NCI-H146 treated with DMSO at 0.1 percent for 48 hours (cell line): ENCODE results near the gene CCL21.
"Not testable (repeated sequence)": the region's sequence is repeated elsewhere in the genome, so short reads cannot be mapped to it uniquely, and the experiment has no call there.

Experiments
- DNase-seq: peaks from one replicate; lab custom pipeline; 2025; ENCODE audit not compliant: unreplicated experiment; lab: John Stamatoyannopoulos, UW

The CCL21 gene

GRCh38 chr9:34710023-34710422 is at the start of gene CCL21:
Gene CCL21 (minus strand): TSS chr9:34710136. CDS start chr9:34710066, 70 bp downstream.
- no peak for DNase-seq

GRCh38 chr9:34759432-34760134 is 49.6 kb upstream of the CCL21 start:
- no peak for DNase-seq

GRCh38 chr9:34750320-34750719 is 40.4 kb upstream of the CCL21 start:
- DNase-seq = not testable (repeated sequence)

DNA sequence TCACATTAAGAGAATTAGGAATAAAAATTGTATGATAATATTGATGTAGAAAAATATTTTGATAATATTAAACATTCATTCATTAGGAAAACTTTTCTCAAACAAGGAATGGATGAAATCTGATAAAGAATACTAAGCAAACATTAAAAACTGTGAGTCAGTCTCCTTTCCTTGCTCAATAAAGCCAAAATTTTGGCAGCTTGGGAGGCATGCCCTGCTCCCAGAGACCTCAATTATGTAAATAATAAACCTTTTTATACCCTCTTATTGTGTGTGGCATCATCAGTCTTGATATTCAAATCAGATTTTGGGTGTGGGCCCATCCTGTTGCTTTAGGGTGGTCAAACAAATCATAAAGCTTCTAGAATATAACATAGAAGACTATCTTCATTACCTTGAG is 36.6 kb upstream of the CCL21 start:
- DNase-seq = no peak

DNA sequence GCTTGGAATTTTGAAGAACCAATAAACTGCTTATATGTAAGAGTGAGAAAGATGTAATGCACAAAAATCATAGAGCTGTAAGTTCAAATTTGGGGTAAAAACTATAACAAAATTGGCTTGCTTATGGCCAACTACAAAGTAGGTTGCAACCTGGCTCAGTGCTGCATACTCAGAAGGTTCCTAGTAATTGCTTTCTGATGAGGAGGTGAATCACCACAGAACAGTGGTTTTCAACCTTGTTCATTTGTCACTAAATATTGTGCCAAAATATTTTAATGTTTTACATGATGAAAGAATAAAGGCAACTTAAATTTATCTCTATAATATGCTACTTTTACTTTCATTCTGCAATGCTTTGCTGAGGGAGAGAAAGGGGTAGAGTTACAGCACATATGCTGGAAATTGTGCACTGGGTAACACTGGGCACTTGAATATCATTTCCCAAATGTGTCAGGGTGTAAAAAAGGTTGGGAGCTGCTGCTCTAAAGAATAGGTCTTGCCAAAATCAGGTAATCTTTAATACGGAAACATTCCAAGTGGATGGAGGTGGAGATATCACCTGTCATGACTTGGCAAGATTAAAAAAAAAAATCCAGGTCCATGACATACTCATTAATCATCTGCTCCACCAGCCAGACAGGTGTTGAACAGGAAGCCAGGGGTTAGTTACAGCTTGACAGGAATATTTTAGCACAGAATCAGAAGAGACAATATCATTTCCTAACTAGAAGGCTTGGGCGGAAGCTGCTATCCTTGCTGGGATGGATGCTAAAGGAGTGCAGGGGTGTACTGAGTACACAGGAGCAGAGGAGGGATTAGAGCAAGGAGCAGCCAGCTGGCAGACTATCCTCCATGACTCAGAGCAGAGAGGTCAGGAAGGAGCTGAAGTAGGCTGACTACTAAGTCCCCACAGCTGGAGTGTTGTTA is 34.6 kb upstream of the CCL21 start:
- DNase-seq = no peak

DNA sequence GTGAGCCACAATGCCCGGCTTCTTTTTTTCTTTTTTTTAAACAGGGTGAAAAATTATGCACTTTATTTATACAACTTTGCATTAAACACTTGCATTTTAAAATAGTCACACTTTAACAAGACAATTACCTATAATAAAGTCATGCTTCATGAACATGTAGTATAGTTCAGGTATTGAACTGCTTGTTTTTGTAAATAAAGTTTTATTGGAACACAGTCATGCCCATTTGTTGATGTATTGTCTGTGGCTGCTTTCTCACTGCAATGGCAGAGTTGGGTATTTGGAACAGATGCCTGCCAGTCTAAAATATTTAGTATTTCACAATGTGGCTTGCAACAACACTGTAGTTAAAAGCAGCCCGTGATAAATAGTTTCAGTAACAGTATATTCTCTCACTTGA is 32.8 kb upstream of the CCL21 start:
- no peak for DNase-seq

- DNase-seq = no peak
These were observed 31.7 kb upstream of the CCL21 start for GRCh38 chr9:34741628-34742027.

DNA sequence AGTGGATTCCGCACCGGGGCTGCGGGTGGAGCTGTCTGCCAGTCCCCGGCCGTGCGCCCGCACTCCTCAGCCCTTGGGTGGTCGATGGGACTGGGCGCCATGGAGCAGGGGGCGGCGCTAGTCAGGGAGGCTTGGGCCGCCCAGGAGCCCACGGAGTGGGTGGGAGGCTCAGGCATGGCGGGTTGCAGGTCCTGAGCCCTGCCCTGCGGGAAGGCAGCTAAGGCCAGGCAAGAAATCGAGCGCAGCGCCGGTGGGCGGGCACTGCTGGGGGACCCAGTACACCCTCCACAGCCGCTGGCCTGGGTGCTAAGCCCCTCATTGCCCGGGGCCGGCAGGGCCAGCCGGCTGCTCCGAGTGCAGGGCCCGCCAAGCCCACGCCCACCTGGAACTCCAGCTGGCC is 30.2 kb upstream of the CCL21 start:
- not testable (repeated sequence) for DNase-seq

- no peak for DNase-seq
These were observed 27.8 kb upstream of the CCL21 start for GRCh38 chr9:34737677-34738260.

DNA sequence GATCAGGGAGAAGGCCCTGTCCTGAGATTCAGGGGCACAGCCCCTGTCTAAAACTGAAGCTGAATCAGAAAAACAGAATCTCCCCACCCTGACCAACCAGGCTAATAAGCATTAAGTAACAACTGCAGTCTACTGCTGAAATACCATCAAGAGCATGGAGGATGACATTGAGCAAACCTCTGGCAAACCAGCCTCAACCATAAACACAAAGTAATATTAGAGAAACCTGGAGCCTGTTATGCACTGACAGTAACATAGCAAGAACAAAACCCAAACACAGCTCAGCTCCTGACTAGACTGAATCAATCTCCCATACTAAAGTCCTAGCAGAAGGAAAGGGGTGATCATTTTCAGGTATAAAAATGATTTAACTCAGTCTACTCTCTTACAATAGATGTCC is 24.8 kb upstream of the CCL21 start:
- no peak for DNase-seq

DNA sequence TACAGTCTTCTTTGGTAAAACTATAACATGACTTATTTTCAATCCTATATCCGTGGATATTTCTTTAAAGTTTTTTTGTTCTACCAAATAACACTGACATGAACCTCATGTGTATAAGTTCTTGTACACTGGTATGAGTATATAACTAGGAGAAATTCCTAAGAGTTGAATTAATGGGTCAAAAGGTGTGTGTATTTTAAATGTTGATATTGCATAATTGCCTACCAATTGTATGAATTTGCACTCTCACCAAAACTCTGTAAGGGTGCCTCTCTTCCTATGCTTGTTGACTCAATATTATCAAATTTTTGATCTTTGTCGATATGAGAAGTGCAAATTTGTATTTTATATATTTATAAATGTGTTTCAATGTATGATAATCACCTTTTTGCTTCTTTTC is 22.9 kb upstream of the CCL21 start:
- no peak for DNase-seq

DNA sequence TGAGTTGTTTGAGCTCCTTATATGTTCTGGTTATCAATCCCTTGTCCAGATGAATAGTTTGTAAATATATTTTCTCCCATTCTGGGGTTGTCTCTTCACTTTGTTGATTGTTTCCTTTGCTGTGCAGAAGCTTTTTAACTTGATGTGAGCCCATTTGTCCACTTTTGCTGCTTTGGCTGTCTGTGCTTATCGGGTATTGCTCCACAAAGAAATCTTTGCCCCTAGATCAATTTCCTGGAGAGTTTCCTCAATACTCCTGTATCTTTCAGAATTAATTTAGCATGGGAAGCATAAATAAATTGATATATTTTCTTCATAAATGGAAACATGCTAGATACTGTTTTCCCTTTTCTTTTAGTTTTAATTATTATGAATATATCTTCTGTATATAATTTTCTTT is 22.5 kb upstream of the CCL21 start:
- no peak for DNase-seq

GRCh38 chr9:34723141-34723540 is 13.2 kb upstream of the CCL21 start:
- no peak for DNase-seq

DNA sequence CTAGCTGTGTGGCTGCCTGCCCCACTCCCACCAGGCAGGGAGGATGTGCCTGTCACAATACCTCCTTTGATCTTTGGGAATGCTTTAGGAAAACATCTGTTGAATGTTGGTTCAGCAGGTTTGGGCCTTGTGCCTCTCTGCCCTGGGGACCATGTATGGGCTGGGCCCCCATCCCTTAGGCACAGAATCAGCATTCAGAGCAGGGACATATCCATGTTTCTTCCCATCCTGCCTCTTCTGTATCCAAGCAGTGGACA is 9.8 kb upstream of the CCL21 start:
- not testable (repeated sequence) for DNase-seq

DNA sequence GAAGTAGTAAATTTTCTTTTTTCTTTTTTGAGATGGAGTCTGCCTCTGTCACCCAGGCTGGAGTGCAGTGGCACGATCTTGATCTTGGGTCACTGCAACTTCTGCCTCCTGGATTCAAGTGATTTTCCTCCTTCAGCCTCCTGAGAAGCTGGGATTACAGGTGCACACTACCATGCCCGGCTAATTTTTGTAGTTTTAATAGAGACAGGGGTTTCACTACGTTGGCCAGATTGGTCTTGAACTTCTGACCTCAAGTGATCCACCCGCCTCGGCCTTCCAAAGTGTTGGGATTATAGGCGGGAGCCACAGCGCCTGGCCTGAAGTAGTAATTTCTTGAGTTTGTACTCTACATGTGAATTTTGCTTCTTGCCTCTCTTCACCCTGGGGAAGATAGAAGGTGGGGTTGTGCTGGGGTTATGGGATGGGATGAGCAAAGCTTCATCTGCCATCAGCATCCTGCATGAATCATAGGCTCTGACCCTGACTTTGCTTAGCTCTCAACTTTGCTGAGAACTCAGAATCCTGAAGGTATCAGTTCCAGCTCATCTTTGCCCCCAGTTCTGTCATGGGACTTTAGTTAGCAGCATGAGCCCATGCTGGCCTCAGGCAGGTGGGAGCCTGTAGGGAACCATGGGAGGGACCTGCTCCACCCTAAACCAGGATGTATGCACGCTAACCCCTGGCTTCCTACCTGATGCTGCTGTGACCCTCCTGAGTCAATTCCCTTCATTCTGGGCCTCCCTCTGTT is 9.3 kb upstream of the CCL21 start:
- DNase-seq = no peak

- no peak for DNase-seq
These were observed 8.2 kb upstream of the CCL21 start for GRCh38 chr9:34717996-34718614.

GRCh38 chr9:34716711-34717110 is 6.8 kb upstream of the CCL21 start:
- DNase-seq = no peak

DNA sequence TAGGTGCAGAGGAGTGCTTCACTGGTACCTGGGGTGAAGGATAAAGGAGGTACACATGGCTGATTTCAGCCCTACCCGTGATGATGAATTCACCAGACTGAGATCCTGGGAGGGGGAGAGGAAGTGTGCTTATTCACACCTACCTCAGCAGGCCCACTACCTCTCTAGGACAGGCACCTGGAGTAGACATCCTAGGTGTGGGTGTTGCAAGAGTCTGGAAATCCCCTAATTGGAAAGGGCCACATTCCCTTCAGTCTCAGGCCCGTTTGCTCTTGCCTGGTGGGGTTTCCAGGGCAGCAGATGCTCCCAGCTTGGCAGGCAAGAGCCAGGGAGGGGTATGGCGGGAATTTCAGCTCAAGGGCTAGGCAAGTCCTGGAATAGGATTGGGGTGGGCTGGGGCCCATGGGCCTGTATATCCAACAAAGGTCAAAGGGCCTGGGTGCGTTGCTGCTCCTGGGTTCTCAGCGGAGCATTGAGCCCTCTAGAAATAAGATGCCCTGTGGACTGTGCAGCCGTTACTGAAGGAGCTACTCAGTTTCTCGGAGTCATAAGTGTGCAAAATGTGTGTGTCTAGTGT is 5.8 kb upstream of the CCL21 start:
- no peak for DNase-seq

GRCh38 chr9:34714007-34714406 is 4.1 kb upstream of the CCL21 start:
- DNase-seq = no peak

DNA sequence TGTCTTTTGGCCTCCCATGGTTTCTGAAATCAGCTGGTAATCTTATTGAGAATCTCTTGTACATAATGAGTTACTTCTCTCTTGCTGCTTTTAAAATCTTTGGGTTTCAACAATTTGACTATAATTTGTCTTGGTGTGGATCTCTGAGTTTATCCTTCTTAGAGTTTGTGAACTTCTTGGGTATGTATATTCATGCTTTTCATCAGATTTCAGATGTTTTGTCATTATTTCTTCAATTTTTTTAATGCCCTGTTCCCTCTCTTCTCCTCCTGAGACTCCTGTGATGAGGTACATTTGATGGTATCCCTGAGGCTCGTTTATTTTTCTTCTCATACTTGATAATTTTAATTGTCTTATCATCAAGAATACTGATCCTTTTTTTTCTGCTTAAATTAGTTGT is 2.2 kb upstream of the CCL21 start:
- DNase-seq = no peak
